ENCODE results near the gene CLIP3.
"Not testable (repeated sequence)": the region's sequence is repeated elsewhere in the genome, so short reads cannot be mapped to it uniquely, and the experiment has no call there.

The CLIP3 gene, protein sequence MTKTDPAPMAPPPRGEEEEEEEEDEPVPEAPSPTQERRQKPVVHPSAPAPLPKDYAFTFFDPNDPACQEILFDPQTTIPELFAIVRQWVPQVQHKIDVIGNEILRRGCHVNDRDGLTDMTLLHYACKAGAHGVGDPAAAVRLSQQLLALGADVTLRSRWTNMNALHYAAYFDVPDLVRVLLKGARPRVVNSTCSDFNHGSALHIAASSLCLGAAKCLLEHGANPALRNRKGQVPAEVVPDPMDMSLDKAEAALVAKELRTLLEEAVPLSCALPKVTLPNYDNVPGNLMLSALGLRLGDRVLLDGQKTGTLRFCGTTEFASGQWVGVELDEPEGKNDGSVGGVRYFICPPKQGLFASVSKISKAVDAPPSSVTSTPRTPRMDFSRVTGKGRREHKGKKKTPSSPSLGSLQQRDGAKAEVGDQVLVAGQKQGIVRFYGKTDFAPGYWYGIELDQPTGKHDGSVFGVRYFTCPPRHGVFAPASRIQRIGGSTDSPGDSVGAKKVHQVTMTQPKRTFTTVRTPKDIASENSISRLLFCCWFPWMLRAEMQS

DNA sequence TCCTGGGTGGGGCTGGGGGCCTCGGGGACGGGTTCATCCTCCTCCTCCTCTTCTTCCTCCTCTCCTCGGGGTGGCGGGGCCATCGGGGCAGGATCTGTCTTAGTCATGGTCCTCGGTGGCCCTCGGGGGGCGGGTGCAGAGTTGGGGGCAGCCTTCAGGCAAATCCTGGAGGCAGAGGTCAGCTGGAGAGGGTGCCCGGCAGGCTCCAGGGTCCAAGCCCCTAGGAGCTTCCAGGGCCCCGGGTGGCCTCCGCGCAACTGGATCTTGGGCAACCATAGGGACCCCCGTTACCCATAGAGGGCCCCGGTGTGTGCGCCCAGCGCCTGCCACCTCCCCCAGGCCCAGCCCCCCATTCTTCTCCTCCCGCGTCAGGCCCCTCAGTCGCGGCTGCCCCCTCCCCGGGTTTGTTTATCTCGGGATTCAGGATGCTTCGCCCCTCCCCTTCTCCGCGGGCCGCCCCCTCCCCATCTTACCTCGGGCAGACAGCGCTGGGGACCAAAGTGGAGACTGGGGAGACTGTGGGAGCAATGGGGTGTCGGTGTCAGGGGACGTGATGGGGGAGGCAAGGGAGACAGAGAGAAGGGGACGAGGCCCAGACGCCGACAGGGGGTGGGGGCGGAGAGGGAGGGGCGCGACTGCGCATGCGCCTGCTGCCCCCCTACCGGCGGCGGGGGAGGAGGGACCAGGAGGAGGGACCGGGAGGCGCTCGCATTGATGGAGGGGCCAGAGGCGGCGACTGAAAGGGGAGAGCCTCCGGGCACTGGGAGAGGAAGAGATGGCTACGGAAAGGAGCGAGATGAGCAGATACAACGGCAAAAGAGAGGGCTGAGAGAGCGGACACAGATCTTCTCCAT lies at the start of gene CLIP3:
TSS of gene CLIP3 (minus strand) at position 623 of the 854 bp plus-strand sequence. CDS start at position 107, 516 bp downstream.
- no peak for FAIRE-seq

DNA sequence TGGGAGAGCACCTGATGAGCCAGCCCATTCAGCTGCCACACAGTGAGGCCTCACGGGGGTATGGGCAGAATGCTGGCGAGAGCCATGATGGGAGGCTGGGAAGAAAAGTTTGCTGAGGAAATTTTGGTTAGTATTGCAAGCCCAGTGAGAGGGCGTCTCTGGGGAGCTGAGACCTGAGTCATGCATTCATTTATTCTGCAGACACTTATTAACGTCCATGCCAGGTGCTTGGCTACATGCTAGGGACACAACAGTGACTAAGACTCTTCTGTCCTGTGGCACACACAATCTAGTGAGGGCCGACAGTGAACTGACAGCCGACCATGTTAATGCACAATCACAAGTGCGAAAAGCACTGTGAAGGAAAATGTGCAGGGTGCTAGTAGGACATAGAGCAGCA lies 49.2 kb upstream of the CLIP3 start:
- no peak for FAIRE-seq

DNA sequence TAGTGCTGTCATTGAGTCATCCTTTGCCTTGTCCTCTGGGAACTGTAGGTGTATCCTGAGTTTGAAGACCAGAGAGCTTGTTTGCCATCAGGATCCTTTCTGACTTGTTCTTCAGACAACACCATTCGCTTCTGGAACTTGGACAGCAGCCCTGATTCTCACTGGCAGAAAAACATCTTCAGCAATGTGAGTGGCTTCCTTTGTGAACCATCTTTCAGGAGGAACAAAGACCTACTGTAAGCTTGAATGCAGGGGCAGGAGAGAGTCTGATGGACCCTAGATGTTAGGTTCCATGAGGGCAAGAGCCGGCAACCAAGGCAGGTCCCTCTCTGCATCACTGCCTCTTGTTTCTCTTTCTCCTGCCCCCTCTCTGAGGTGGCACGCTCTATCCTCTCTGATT lies 48.7 kb upstream of the CLIP3 start:
- no peak for FAIRE-seq

DNA sequence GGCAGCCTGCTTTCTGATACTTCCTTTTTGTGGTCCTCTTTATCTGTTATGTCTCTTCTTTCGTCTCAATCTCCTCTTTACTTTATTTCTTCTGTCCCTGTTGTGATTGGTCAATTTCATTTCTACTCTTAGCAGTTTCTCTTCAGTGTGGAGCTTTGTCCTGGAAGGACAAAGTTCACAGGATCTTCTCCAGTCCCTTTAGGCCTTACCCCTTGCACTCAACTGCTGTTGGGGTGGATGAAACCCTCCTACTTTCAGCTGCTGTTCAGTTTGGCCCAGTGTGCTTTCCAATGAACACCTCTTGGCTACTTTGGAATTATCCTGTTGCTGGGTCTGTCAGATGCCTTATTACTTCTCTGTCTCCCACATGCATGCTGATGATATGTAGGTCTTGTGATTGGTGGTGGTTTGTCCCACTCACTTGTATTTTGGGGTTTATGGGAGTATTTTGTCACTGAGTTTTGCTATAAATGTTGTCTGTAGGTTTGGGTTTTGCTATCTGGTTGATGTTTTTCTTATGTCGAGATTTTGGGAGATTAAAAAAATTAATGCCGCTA lies 46.8 kb upstream of the CLIP3 start:
- no peak for FAIRE-seq

DNA sequence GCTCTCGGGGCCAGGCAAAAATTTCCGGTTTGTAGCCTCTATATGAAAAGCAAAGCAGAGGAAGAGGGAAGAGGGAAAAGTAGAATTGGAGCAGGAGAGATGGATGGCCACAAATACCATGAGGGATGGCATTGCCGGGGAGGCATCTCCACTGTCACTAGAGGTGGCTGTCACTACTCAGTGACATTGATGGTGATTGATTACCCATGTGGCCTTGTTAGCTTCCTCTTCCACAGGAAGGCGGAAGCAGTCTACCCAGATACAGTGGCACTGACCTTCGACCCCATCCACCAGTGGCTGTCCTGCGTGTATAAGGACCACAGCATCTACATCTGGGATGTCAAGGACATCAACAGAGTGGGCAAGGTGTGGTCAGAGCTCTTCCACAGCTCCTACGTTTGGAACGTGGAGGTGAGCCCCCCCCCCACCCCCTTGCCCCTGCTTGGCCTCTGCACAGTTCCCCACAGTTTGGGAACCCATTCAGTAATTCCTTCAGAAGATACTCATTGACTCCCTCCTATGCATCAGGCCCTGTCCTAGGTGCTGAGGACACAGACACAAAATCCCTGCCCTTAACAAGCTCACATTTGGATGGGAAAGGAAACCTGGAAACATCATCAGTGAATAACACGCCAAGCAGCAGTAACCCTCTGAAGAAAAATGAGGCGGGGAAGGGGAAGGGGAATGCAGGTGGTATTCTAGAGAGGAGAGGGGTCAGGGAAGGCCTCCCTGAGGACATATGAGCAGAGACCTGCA lies 40.6 kb upstream of the CLIP3 start:
- FAIRE-seq = no peak

DNA sequence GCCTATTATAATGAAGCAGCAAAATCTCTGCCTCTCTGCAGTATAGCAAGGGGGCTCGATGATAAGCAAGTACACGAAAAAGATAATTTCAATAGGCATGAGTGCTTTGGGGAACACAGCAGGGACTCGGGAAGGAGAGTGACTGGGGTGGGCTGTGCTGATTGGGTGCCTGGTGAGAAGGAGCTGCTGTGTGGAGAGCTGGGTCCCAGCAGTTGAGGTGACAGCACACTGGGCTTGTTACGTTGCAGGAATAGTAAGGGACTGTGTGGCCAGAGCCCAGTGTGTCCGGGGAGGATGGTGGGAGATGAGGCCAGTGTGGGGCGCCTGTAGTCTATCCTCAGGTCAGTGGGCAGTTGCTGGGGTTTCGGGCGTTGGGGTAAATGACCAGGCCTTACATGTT lies 39.4 kb upstream of the CLIP3 start:
- no peak for FAIRE-seq

DNA sequence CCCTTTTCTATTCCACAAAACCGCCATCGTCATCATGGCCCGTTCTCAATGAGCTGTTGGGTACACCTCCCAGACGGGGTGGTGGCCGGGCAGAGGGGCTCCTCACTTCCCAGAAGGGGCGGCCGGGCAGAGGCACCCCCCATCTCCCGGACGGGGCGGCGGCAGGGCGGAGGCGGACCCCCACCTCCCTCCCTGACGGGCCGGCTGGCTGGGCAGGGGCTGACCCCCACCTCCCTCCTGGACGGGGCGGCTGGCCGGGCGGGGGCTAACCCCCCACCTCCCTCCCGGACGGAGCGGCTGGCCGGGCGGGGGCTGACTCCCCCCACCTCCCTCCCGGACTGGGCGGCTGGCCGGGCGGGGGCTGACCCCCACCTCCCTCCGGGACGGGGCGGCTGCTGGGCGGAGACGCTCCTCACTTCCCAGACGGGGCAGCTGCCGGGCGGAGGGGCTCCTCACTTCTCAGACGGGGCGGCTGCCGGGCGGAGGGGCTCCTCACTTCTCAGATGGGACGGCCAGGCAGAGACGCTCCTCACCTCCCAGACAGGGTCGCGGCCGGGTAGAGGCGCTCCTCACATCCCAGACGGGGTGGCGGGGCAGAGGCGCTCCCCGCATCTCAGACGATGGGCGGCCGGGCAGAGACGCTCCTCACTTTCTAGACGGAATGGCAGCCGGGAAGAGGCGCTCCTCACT lies 36.3 kb upstream of the CLIP3 start:
- FAIRE-seq = not testable (repeated sequence)

DNA sequence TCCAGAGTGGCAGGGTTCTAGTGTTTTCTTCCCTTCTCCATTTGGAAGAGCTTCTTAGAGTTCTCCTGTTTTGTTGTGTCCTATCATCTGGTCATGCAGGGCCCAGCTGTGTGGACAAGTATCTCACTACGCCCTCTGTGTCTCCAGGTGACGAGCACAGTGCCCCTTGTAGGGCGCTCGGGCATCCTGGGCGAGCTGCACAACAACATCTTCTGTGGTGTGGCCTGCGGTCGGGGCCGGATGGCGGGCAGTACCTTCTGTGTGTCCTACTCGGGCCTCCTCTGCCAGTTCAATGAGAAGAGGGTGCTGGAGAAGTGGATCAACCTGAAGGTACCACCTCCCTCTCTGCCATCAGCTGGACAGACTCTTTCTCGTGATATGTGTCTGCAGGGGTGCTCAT lies 35.0 kb upstream of the CLIP3 start:
- FAIRE-seq = no peak

DNA sequence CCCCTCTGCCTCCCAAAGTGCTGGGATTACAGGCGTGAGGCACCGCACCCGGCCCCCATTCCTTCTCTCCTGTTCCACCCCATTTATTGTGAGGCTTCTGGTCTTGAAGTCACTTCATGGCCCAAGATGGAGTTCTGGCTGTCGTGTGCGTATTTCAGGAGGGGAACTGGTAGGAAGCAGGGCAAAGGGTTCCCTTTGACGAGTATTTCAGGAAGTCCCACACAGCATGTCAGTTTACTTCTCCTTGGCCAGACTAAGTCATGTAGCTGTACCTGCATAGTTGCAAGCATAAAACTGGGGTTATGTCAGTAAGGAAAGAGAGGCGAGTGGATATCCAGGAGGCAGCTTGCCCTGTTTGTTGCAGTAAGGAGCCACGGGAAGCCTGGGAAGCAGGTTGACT lies 32.2 kb upstream of the CLIP3 start:
- no peak for FAIRE-seq

DNA sequence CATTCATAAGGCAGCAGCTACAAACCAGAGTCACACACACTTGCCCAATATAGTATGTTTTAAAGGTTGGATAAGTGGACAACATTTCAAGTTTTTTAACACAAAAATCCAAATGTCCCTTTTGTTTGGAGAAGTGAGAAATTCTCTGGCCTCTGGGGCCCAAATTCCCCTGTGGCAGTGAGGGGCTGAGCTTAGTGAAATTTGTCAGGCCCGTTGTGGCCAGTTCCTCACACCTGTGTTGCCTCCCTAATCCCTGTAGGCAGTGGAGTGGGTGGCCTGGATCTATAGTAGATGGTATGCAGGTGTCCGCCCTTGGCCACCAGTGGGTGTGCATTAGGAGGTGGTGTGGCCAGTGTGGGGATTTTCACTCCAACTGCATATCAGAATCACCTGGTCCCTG lies 28.7 kb upstream of the CLIP3 start:
- no peak for FAIRE-seq

DNA sequence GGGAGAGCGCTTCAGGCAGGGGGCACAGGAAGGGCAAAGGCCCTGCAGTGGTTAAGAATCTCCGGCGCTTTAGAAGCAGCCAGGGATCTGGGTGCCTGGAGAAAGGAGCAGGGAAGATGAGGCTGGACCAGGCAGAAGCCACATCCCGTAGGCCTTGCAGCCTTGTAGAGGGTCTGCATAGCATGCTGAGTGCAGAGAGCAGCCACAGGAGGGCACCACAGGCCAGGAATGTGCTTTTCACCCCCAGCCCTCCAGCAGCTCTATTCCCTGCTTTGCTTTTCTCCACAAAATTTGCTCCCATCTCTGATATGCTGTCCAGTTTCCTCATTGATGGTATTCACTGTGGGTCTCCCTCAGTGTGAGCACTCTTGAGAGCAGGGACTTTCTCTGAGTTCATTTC lies 27.8 kb upstream of the CLIP3 start:
- no peak for FAIRE-seq

DNA sequence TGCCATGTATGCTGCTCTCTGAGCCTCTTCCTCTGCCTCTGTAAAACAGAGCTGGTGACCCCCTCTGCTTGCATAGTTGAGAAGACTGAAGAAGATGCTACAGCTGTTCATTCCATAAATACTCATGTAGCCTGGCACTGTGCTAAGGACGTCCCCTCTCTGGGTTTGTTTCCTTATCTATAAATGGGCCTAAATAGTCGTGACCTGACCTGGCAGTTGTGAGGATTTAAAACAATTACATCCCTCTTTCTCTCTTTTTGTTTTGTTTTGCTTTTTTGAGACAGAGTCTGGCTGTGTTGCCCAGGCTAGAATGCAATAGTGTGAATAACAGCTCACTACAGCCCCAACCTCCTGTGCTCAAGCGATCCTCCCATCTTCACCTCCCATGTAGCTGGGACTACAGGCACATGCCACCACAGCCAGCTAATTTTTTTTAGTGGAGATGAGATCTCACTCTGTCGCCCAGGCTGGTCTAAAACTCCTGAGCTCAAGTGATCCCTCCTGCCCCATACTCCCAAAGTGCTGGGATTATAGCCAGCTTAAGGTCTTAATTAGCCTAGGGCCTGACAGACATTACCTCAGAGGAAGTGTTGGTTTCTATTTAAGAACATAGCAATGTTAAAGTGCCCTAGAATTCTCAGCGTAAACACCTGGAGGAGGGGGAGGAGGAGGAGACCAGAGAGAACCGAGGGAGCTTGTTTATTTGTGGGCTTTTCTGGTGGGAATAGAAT lies 26.7 kb upstream of the CLIP3 start:
- no peak for FAIRE-seq

DNA sequence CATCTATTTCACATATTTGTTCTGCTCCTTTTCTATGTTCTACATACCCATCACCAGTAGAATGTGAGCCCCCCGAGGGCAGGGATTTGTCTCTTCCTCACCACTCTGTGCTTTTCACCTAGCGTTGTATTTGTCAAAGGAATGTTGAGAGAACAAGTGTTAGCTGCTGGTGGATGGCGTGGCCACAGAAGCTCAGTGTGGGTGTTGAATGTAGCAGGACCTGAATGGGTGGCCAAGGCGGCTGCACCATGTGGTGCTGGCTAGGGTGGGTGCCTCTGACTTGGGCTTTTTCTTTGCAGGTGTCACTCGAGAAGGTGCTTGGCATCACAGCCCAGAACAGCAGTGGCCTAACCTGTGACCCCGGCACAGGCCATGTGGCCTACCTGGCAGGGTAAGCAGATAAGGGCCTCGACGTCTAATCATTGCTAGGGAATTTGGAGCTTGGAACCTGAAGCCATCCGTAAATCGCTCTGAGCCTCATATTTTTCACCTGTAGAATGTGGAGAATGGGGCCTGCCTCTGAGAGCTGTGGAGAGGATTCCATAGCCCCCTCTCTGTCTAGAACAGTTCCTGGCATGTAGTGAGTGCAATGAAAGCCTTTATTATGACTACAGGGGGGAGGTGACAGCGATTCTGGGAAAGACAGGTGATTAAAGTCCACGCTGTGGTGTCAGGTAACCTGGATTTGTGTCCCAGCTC lies 26.0 kb upstream of the CLIP3 start:
- no peak for FAIRE-seq

DNA sequence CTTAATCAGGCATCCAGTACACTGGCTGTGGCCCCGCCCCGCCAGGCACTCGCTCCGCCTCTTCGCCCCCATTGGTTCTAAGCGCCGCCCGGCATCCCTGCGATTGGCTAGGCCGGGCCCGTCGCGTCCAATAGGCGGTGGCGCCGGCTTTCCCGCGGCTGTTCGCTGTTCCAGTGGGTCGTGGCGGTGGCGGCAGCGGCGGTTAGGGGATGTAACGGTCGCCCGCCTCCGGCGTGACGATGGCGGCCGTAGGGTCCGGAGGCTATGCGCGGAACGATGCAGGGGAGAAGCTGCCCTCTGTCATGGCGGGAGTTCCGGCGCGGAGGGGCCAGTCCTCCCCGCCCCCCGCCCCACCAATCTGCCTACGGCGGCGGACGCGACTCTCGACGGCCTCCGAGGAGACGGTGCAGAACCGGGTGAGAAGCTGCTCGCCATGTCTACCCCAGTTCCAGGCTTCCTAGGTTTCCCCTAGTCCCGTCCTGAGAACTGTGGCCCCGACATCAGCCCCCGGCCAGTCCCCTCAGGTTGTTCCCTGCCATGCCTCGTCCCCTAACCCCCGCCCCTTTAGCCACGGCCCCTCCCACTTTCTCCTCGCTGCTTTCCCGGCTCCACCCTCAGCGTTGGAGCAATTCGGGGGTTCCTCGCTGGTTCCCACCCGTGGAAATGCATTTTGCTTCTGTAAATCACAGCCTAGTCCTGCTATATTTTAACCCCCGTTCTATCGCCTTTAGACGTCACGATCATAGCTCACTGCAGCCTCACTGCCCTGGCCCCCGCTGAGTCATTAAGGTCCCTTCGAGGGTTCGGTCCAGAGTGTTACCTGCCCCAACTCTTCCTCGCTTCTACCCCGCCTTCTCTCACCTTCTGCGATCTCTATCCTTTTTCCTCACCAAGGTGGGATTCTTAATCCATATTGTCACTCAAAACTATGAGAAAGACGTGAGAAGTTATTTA lies 22.3 kb upstream of the CLIP3 start, which contains the start of gene WDR62:
TSS of gene WDR62 (plus strand) at position 165 of the 954 bp plus-strand sequence. CDS start at position 240, 75 bp downstream.
- FAIRE-seq = no peak

DNA sequence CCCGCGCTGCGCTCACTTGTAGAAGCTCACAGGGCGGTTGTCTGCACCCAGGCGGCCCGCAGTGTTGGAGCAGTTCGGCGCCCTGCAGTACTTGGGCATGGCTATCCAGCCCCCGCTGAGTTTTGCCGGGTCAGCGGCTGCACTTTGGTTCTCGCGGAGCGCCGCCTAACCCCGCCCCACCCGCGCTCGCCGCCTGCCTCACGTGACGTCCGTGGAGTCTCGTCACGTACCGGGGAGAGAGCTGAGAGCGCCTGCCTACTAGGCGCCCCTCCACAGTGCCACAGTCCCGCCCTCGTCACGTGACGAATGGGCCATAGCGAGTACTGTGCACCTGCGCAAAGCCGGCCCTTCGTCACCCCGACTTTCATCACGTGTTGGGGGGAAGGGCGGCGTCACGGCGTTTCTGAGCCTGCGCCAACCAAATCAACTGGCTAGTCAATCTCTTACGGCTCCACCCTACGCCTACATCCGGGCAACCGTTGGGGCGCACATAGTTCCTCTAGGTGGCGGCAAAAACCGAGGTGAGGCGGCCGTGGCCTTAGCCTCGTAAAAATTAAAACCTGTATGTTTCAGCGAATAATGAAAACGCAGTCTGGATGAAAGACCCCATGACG lies 21.6 kb upstream of the CLIP3 start, which contains the start of gene THAP8:
TSS of gene THAP8 (minus strand) at position 167 of the 614 bp plus-strand sequence. CDS start at position 99, 68 bp downstream.
- peak; percentile 71 for FAIRE-seq

DNA sequence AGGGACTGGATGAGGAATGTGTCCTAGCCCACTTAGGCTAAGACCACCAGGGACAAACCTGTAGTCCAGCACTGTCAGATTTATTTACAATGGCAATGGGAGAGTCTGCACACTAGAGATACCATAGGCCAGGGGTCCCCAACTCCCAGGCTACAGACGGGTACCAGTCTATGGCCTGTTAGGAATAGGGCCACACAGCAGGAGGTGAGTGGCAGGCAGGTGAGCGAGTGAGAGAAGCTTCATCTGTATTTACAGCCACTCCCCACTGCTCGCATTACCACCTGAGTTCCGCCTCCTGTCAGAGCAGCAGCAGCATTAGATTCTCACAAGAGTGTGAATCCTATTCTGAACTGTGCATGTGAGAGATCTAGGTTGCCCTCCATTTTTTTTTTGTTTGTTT lies 19.0 kb upstream of the CLIP3 start:
- FAIRE-seq = no peak

DNA sequence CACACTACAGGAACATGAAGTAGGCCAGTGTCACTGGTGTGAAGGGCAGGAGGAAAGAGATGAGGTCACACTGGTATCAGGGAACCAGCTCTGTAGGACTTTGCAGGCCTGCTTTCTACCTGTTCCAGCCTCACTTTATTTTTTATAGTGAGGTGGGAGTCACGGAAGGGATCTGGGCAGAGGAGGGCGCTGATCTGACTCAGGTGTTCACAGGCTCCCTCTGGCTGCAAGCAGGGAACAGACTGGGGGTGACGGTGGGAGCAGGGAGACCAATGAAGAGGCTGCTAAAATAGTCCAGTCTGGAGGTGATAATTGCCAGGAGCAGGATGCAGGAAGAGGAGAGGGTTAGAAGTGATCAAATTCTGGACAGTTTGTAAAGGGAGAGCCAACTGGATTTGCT lies 18.6 kb upstream of the CLIP3 start:
- FAIRE-seq = no peak

DNA sequence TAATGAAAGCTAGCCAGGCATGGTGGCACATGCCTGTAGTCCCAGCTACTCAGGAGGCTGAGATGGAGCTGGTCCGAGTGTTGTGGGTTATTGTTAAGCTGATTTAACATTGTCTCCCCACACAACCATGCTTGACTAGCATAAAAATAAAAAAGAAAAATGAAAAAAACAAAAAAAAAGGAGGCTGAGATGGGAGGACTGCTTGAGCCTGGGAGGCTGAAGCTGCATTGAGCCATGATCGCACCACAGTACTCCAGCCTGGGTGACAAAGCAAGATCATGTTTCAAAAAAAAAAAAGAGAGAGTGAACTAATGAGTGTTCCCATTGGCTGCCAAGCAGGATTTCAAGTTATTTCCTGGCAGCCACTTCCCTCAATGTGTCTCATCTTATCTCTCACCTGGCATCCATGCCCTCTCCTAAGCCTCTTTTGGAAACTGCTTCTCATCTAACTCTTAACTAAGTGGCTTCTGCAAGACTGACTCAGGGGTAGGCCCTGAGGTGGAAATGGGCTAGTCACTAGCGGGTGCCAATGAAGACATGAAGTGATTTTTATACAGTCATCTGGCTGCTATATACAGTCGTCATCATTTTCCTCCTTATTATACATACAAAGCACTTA lies 16.5 kb upstream of the CLIP3 start:
- no peak for FAIRE-seq
